Measurements from ENCODE around the gene INSRR.

The INSRR gene

GRCh38 chr1:156873659-156874058 is 14.7 kb upstream of the INSRR start:
- no peak for DNase-seq

GRCh38 chr1:156869455-156869854 is 10.5 kb upstream of the INSRR start:
- no peak for DNase-seq

- DNase-seq = no peak
These were observed 9.4 kb upstream of the INSRR start for GRCh38 chr1:156868341-156868740.

- DNase-seq = no peak
These were observed 7.5 kb upstream of the INSRR start for GRCh38 chr1:156866249-156866909.

- no peak for DNase-seq
These were observed 6.9 kb upstream of the INSRR start for GRCh38 chr1:156865865-156866248.

GRCh38 chr1:156865258-156865657 is 6.3 kb upstream of the INSRR start:
- no peak for DNase-seq

- DNase-seq = no peak
These were observed 5.9 kb upstream of the INSRR start for GRCh38 chr1:156864796-156865195.

- DNase-seq = no peak
These were observed 4.7 kb upstream of the INSRR start for GRCh38 chr1:156863631-156864030.

GRCh38 chr1:156862997-156863599 is 4.2 kb upstream of the INSRR start:
- DNase-seq = no peak

GRCh38 chr1:156862584-156862983 is 3.7 kb upstream of the INSRR start:
- DNase-seq = no peak

GRCh38 chr1:156860628-156861423 is 1.9 kb upstream of the INSRR start, which contains the start of gene NTRK1:
TSS of gene NTRK1 (plus strand) at chr1:156860865. CDS start at chr1:156860935, 70 bp downstream.
- DNase-seq = peak; percentile 75

- DNase-seq = peak; percentile 51
These were observed 1.3 kb upstream of the INSRR start for GRCh38 chr1:156860113-156860627.

- DNase-seq = peak; percentile 43
These were observed 701 bp upstream of the INSRR start for GRCh38 chr1:156859523-156860112.

GRCh38 chr1:156858555-156858956 is 361 bp downstream of the INSRR start:
- DNase-seq = no peak

- DNase-seq = no peak
These were observed 1.4 kb downstream of the INSRR start for GRCh38 chr1:156857532-156857931.

GRCh38 chr1:156856282-156856785 is 2.6 kb downstream of the INSRR start:
- no peak for DNase-seq

GRCh38 chr1:156854634-156855033 is 4.3 kb downstream of the INSRR start:
- no peak for DNase-seq

- no peak for DNase-seq
These were observed 5.2 kb downstream of the INSRR start for GRCh38 chr1:156853761-156854160.

GRCh38 chr1:156852418-156852874 is 6.5 kb downstream of the INSRR start:
- DNase-seq = peak; percentile 94

- no peak for DNase-seq
These were observed 7.0 kb downstream of the INSRR start for GRCh38 chr1:156851779-156852417.

- DNase-seq = no peak
These were observed 9.8 kb downstream of the INSRR start for GRCh38 chr1:156849151-156849496.

GRCh38 chr1:156848461-156849150 is 10.3 kb downstream of the INSRR start:
- no peak for DNase-seq
